Measurements from ENCODE around the gene LEF1.

DNA sequence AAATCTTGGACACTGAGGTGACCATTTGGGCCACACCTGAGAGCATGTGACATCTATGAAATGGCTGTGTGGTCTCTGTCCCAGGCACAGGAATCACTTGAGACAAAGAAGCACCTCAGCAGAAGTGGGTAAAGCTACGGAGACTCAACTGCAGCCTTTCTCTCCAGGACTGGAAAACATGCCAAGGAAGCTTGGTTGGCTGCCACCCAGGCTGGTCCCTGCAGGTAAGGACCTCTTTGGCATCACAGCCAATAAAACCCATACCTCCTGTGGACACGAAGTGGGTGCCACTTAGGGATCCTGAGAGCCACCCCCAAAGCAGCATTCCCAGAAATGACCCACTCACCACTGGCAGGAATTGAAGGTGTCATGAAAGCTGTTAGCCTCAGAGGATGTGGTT, 74.6 kb downstream of the LEF1 start:
- TF ChIP-seq, protein P1, sequence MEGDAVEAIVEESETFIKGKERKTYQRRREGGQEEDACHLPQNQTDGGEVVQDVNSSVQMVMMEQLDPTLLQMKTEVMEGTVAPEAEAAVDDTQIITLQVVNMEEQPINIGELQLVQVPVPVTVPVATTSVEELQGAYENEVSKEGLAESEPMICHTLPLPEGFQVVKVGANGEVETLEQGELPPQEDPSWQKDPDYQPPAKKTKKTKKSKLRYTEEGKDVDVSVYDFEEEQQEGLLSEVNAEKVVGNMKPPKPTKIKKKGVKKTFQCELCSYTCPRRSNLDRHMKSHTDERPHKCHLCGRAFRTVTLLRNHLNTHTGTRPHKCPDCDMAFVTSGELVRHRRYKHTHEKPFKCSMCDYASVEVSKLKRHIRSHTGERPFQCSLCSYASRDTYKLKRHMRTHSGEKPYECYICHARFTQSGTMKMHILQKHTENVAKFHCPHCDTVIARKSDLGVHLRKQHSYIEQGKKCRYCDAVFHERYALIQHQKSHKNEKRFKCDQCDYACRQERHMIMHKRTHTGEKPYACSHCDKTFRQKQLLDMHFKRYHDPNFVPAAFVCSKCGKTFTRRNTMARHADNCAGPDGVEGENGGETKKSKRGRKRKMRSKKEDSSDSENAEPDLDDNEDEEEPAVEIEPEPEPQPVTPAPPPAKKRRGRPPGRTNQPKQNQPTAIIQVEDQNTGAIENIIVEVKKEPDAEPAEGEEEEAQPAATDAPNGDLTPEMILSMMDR (IDR thresholded peaks at IDR 0.05) = no peak
- TF ChIP-seq, protein P2, sequence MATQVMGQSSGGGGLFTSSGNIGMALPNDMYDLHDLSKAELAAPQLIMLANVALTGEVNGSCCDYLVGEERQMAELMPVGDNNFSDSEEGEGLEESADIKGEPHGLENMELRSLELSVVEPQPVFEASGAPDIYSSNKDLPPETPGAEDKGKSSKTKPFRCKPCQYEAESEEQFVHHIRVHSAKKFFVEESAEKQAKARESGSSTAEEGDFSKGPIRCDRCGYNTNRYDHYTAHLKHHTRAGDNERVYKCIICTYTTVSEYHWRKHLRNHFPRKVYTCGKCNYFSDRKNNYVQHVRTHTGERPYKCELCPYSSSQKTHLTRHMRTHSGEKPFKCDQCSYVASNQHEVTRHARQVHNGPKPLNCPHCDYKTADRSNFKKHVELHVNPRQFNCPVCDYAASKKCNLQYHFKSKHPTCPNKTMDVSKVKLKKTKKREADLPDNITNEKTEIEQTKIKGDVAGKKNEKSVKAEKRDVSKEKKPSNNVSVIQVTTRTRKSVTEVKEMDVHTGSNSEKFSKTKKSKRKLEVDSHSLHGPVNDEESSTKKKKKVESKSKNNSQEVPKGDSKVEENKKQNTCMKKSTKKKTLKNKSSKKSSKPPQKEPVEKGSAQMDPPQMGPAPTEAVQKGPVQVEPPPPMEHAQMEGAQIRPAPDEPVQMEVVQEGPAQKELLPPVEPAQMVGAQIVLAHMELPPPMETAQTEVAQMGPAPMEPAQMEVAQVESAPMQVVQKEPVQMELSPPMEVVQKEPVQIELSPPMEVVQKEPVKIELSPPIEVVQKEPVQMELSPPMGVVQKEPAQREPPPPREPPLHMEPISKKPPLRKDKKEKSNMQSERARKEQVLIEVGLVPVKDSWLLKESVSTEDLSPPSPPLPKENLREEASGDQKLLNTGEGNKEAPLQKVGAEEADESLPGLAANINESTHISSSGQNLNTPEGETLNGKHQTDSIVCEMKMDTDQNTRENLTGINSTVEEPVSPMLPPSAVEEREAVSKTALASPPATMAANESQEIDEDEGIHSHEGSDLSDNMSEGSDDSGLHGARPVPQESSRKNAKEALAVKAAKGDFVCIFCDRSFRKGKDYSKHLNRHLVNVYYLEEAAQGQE (IDR thresholded peaks at IDR 0.05; ENCODE audit: insufficient read depth in 1 of 2, low read depth in 2 of 2, low read length in 1 of 2) = no peak
- TF ChIP-seq TCF7L2 (IDR thresholded peaks at IDR 0.05; ENCODE audit: low read depth, low read length) = no peak
- no peak for TF ChIP-seq POLR2AphosphoS5 (IDR thresholded peaks at IDR 0.05; ENCODE audit: low read depth, low read length)
